Tibial nerve (tissue), 4 donors: ENCODE measurements around the gene GATAD2A.

Source experiments
- CTCF ChIP-seq, 5 experiments: fragments of 200-600 bp in 3 of 5; fragments of 450-650 bp in 2 of 5; sonication (generic) in 3 of 5; IDR thresholded peaks; one replicate each; pipeline ENCODE4 v1.5.1; 2016 to 2019; ENCODE audit warnings: antibody characterized with exemption in 5 of 5, mild to moderate bottlenecking in 3 of 5, moderate library complexity in 2 of 5
- EP300 ChIP-seq, 2 donors: sonication (generic); formaldehyde crosslinking; IDR thresholded peaks; one replicate each; pipeline ENCODE4 v1.6.1; 2017; ENCODE audit warnings: antibody characterized with exemption in 2 of 2, mild to moderate bottlenecking in 1 of 2

- TF ChIP-seq CTCF (IDR thresholded peaks at IDR 0.05) (no peak), EP300 (IDR thresholded peaks at IDR 0.05) (no peak)
Measured at GRCh38 chr19:19388568-19389555, 16.6 kb upstream of the GATAD2A start.
